VCaP (cell line): ENCODE results near the gene TRDMT1.

Experiments
- H3K27ac ChIP-seq: fragments of 450-650 bp; 2 replicates; pipeline ENCODE4 v1.5.1; 2017
- TF ChIP-seq, protein P1 (sequence below): fragments of 450-650 bp; conservative IDR thresholded peaks from 2 replicates; pipeline ENCODE4 v1.5.1; 2017; ENCODE audit warnings: mild to moderate bottlenecking, moderate library complexity

TRDMT1 gene

DNA sequence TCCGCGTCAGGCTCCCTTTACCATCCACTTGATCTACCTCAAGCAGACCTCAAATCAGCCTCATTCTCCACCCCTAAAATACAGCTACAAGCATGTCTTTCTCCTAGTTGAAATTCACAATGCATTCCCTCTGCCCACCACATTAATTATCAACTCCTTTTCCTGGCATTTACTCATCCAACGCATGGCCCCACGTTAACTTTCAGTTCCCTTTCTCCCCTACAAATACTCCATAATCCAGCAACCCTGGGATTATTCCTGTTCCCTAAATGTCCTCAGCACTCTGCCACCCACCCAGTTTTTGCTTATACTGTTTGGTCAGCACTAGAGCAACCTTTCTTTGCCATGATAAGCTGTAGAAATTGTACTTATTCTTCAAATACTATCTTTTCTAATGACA, 20.9 kb upstream of the TRDMT1 start:
- TF ChIP-seq, protein P1, sequence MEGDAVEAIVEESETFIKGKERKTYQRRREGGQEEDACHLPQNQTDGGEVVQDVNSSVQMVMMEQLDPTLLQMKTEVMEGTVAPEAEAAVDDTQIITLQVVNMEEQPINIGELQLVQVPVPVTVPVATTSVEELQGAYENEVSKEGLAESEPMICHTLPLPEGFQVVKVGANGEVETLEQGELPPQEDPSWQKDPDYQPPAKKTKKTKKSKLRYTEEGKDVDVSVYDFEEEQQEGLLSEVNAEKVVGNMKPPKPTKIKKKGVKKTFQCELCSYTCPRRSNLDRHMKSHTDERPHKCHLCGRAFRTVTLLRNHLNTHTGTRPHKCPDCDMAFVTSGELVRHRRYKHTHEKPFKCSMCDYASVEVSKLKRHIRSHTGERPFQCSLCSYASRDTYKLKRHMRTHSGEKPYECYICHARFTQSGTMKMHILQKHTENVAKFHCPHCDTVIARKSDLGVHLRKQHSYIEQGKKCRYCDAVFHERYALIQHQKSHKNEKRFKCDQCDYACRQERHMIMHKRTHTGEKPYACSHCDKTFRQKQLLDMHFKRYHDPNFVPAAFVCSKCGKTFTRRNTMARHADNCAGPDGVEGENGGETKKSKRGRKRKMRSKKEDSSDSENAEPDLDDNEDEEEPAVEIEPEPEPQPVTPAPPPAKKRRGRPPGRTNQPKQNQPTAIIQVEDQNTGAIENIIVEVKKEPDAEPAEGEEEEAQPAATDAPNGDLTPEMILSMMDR = no peak
- H3K27ac ChIP-seq = no peak overlapping the region

DNA sequence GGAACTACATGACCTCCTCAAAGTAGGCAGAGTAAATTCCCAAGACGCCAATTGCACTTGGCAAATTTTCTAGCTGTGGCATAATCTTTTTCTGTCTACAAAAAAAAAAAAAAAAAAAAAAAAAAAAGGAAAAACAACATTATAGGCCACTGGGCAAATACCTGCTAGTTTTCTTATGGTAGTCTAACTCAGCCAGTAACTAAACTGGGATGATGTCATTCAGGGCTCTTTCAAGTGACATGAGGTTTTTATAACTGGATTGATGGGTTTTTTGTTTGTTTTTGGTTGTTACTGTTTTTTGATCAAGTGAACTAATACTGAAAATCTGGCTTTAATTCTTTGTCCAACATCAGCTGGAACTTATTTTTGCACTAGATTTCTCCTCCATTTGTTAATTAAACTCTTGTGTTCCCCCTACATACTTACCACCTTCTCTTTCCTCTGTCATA, 19.2 kb upstream of the TRDMT1 start:
- H3K27ac ChIP-seq = no peak overlapping the region
- TF ChIP-seq, protein P1 = no peak

DNA sequence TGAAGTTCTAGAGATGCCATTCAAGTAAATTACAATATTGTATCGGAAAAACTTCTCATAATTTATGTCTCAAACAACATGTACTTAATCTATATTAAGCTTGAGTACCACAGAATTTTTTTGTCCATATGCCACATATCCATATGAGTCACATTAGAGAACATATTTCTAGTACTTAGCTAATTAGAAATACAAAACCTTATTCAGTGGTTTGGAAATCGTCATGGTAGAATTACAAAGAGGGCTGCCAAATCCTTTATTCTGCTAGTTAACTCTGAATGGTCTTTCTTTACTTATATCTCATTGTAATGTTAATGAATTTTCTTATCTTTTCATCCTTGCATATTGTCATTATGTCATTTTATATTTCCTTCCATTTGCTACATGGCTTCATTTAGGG, 17.6 kb upstream of the TRDMT1 start:
- TF ChIP-seq, protein P1 = no peak
- H3K27ac ChIP-seq = no peak overlapping the region

DNA sequence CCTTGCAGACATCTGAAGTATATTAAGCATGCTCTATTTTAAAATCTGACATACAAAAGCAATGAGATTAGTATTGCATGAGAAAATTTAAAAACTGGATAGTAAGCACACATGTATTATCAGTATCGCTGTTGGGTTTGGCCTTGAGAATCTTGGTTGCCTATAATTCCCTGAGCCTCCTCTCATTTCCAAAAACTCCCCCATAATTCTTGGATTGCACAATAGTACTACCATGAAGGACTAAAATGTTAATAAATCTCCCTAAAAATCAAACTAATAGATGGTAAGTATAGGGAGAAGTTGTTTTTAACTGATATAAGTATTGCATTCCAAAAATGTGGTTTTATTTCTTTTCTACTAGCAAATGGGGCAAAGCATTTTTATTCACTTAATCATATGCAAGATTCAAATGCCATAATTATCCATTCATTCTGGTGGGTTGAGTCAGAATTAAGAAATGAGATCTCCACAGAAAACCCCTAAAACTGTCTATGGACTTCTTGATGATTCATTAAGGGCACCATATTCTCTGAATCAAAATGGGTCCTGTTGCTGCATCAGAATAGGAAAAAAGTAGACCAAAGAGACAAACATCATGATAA, 16.3 kb upstream of the TRDMT1 start:
- H3K27ac ChIP-seq = no peak overlapping the region

DNA sequence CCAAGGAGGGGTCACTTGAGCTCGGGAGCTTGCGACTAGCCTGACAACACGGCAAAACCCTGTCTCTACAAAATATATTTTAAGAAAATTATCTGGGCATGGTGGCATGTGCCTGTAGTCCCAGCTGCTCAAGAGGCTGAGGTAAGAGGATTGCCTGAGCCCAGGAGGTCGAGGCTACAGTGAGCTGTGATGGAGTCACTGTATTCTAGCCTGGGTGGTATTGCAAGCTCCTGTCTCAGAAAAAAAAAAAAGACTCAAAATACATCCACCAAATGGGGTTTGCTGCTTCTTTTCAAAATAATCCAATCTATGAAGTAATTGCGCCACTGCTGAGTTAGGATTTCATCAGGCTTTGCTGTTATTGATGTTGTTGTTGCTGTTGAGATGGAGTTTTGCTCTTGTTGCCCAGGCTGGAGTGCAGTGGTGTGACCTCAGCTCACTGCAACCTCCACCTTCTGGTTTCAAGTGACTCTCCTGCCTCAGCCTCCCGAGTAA, 15.5 kb upstream of the TRDMT1 start:
- H3K27ac ChIP-seq = no peak overlapping the region
- TF ChIP-seq, protein P1 = no peak

More for the DNA sequence above, 16.3 kb upstream of the TRDMT1 start:
- TF ChIP-seq, protein P1 = no peak

DNA sequence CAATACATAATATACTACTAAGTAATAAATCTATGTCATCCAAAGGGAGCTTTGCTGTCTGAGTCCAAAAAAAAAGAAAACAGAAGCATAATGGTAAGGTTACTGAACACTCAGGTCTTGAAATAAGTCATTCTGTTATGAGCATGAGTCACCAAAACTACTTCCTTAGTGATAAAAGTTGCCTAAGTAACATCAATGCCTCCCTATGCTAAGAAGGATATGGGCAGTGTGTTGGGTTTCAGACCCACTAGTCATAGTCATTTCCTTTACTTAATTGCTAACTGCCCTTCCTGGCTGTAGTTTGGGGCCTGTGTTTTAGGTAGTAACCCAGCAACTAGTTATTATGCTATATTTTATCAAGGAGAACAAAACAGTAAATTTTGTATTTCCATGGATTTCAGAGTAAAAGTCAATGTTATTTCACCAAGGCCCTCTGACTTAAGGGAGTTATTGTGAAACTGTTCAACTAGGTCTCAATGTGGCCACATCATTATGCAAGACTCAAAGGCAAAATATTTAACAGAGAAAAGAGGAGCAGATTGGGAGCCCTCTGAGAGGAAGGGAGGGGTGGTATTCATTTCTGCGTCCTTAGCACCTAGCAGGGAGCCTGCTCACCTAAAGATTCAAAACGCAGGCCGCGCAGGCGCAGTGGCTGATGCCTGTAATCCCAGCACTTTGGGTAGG, 14.9 kb upstream of the TRDMT1 start:
- no peak overlapping the region for H3K27ac ChIP-seq
- TF ChIP-seq, protein P1 = no peak

DNA sequence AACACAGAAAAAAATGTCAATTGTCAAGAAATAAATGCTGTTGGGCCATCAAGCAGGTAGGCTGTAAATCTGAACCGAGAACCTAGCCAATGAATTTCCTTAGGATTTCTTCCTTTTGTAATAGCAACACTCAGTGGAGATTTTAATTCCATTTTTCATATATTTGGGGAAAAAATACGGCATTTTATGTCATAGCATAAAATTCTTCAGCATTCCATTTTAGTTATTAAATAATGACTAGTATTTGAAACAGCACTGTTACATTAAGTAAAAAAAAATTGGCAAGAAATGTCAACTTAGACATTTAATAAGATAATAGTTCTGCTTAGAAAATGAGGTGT, 14.3 kb upstream of the TRDMT1 start:
- TF ChIP-seq, protein P1 = no peak
- H3K27ac ChIP-seq = no peak overlapping the region
